Activated naive CD4-positive, alpha-beta T cell treated with anti-CD3 and anti-CD28 coated beads, Interleukin-2, amount 10 ng/mL, durations not matched to agents 7 days and 5 days (primary cell): ENCODE results near the gene SLC4A5.
"Not testable (repeated sequence)": the region's sequence is repeated elsewhere in the genome, so short reads cannot be mapped to it uniquely, and the experiment has no call there.

ENCODE experiments used
- CTCF ChIA-PET: fragments of 350-600 bp; sonication (Branson Sonifier 250); formaldehyde crosslinking; loops from one replicate; lab custom pipeline; 2021; ENCODE audit warnings: antibody characterized with exemption; lab: Charles Lee
- DNase-seq: peaks from one replicate; pipeline ENCODE4 v3.0.0-alpha.2; 2020
- H3K27ac Mint-ChIP-seq: one replicate; pipeline ENCODE4 v1.8.0; 2021; ENCODE audit warnings: mild to moderate bottlenecking, moderate library complexity, mixed read lengths
- H3K27me3 Mint-ChIP-seq: one replicate; pipeline ENCODE4 v1.8.0; 2021; ENCODE audit warnings: mild to moderate bottlenecking, mixed read lengths
- H3K36me3 Mint-ChIP-seq: one replicate; pipeline ENCODE4 v1.8.0; 2021; ENCODE audit warnings: mixed read lengths
- H3K4me1 Mint-ChIP-seq: one replicate; pipeline ENCODE4 v1.8.0; 2021; ENCODE audit warnings: mixed read lengths
- H3K4me3 Mint-ChIP-seq: one replicate; pipeline ENCODE4 v1.8.0; 2021; ENCODE audit warnings: mild to moderate bottlenecking, moderate library complexity, mixed read lengths
- H3K9me3 Mint-ChIP-seq: one replicate; pipeline ENCODE4 v1.8.0; 2021; ENCODE audit warnings: mixed read lengths

SLC4A5 gene

GRCh38 chr2:74221604-74222299 lies 121.5 kb downstream of the SLC4A5 start:
- no peak overlapping the region for H3K27ac Mint-ChIP-seq
- DNase-seq = no peak
- no peaks in the 10 kb centered on the region for H3K27me3 Mint-ChIP-seq

GRCh38 chr2:74221091-74221490 lies 122.1 kb downstream of the SLC4A5 start:
- H3K27ac Mint-ChIP-seq = no peak overlapping the region
- DNase-seq = no peak
- H3K36me3 Mint-ChIP-seq = peaks cover 23% of the 10 kb centered on the region
- no peaks in the 10 kb centered on the region for H3K27me3 Mint-ChIP-seq
- H3K4me1 Mint-ChIP-seq = peaks cover 3% of the 10 kb centered on the region
- no peaks in the 10 kb centered on the region for H3K9me3 Mint-ChIP-seq
- CTCF ChIA-PET = no interaction called here
- no peak overlapping the region for H3K4me3 Mint-ChIP-seq

More at GRCh38 chr2:74221604-74222299, 121.5 kb downstream of the SLC4A5 start:
- Mint-ChIP-seq H3K4me3 (no peak overlapping the region), H3K36me3 (peaks cover 20% of the 10 kb centered on the region), H3K9me3 (no peaks in the 10 kb centered on the region), H3K4me1 (peaks cover 3% of the 10 kb centered on the region)
- CTCF ChIA-PET = no interaction called here

- Mint-ChIP-seq H3K4me3 (no peak overlapping the region), H3K27ac (no peak overlapping the region), H3K9me3 (no peaks in the 10 kb centered on the region), H3K27me3 (no peaks in the 10 kb centered on the region), H3K4me1 (peaks cover 3% of the 10 kb centered on the region), H3K36me3 (peaks cover 26% of the 10 kb centered on the region)
- CTCF ChIA-PET = no interaction called here
- DNase-seq = no peak
These were observed 123.2 kb downstream of the SLC4A5 start for GRCh38 chr2:74219846-74220486.

- H3K4me1 Mint-ChIP-seq = no peaks in the 10 kb centered on the region
- no peaks in the 10 kb centered on the region for H3K9me3 Mint-ChIP-seq
- no peak overlapping the region for H3K4me3 Mint-ChIP-seq
- no peaks in the 10 kb centered on the region for H3K27me3 Mint-ChIP-seq
- CTCF ChIA-PET = interaction anchor here (0.8 kb wide), 1 partner anchor 33 kb away, joined by 3 read pairs; no protein-coding TSS in a partner anchor
- H3K36me3 Mint-ChIP-seq = peaks cover 38% of the 10 kb centered on the region
- no peak overlapping the region for H3K27ac Mint-ChIP-seq
- no peak for DNase-seq
These were observed 126.6 kb downstream of the SLC4A5 start for GRCh38 chr2:74216642-74217041.

GRCh38 chr2:74215771-74216170 lies 127.4 kb downstream of the SLC4A5 start:
- H3K4me3 Mint-ChIP-seq, DNase-seq, H3K9me3 Mint-ChIP-seq, H3K4me1 Mint-ChIP-seq, H3K27ac Mint-ChIP-seq, H3K27me3 Mint-ChIP-seq: not testable (repeated sequence)
- H3K36me3 Mint-ChIP-seq = peaks cover 41% of the 10 kb centered on the region
- CTCF ChIA-PET = interaction anchor here (0.8 kb wide), 1 partner anchor 34 kb away, joined by 3 read pairs; no protein-coding TSS in a partner anchor

GRCh38 chr2:74212702-74213410 lies 130.4 kb downstream of the SLC4A5 start:
- no peak overlapping the region for H3K4me3 Mint-ChIP-seq
- peaks cover 57% of the 10 kb centered on the region for H3K36me3 Mint-ChIP-seq
- H3K4me1 Mint-ChIP-seq = peaks cover 13% of the 10 kb centered on the region
- CTCF ChIA-PET = no interaction called here
- H3K9me3 Mint-ChIP-seq = no peaks in the 10 kb centered on the region
- DNase-seq = no peak
- H3K27ac Mint-ChIP-seq = no peak overlapping the region
- no peaks in the 10 kb centered on the region for H3K27me3 Mint-ChIP-seq

GRCh38 chr2:74206180-74206688 lies 137.0 kb downstream of the SLC4A5 start:
- Mint-ChIP-seq H3K36me3 (peaks cover 74% of the 10 kb centered on the region), H3K4me1 (peaks cover 72% of the 10 kb centered on the region), H3K27ac (peak overlapping the region; percentile 98), H3K4me3 (peak overlapping the region; percentile 56), H3K9me3 (no peaks in the 10 kb centered on the region), H3K27me3 (no peaks in the 10 kb centered on the region)
- DNase-seq = peak; percentile 65
- CTCF ChIA-PET = interaction anchor here (1.0 to 1.9 kb wide), 3 partner anchors 27 to 55 kb away, joined by 3 to 13 read pairs (median 3); partner anchors contain the start of gene MOB1A

GRCh38 chr2:74205596-74205995 lies 137.6 kb downstream of the SLC4A5 start:
- peak; percentile 50 for DNase-seq

GRCh38 chr2:74205113-74205512 lies 138.1 kb downstream of the SLC4A5 start:
- DNase-seq = no peak
- H3K9me3 Mint-ChIP-seq = no peaks in the 10 kb centered on the region
- peaks cover 71% of the 10 kb centered on the region for H3K36me3 Mint-ChIP-seq
- peak overlapping the region; percentile 98 for H3K27ac Mint-ChIP-seq
- no peaks in the 10 kb centered on the region for H3K27me3 Mint-ChIP-seq
- H3K4me1 Mint-ChIP-seq = peaks cover 83% of the 10 kb centered on the region
- peak overlapping the region; percentile 56 for H3K4me3 Mint-ChIP-seq
- CTCF ChIA-PET = interaction anchor here (1.0 to 1.9 kb wide), 4 partner anchors 26 to 85 kb away, joined by 3 to 13 read pairs (median 3); partner anchors contain the start of gene MOB1A

More at GRCh38 chr2:74205596-74205995, 137.6 kb downstream of the SLC4A5 start:
- Mint-ChIP-seq H3K36me3 (peaks cover 73% of the 10 kb centered on the region), H3K9me3 (no peaks in the 10 kb centered on the region), H3K27me3 (no peaks in the 10 kb centered on the region), H3K4me1 (peaks cover 78% of the 10 kb centered on the region), H3K4me3 (peak overlapping the region; percentile 56), H3K27ac (peak overlapping the region; percentile 98)
- CTCF ChIA-PET = interaction anchor here (1.0 to 1.9 kb wide), 3 partner anchors 27 to 54 kb away, joined by 3 to 13 read pairs (median 3); partner anchors contain the start of gene MOB1A

GRCh38 chr2:74204436-74204835 lies 138.8 kb downstream of the SLC4A5 start:
- Mint-ChIP-seq H3K27me3 (no peaks in the 10 kb centered on the region), H3K9me3 (no peaks in the 10 kb centered on the region), H3K27ac (peak overlapping the region; percentile 98), H3K4me1 (peaks cover 84% of the 10 kb centered on the region), H3K36me3 (peaks cover 69% of the 10 kb centered on the region), H3K4me3 (no peak overlapping the region)
- CTCF ChIA-PET = interaction anchor here (1.0 to 1.9 kb wide), 3 partner anchors 10 to 84 kb away, joined by 3 to 13 read pairs (median 3); partner anchors contain the start of gene MOB1A
- no peak for DNase-seq

- H3K9me3 Mint-ChIP-seq = no peaks in the 10 kb centered on the region
- peak overlapping the region; percentile 39 for H3K4me3 Mint-ChIP-seq
- peaks cover 6% of the 10 kb centered on the region for H3K27me3 Mint-ChIP-seq
- H3K4me1 Mint-ChIP-seq = peaks cover 84% of the 10 kb centered on the region
- CTCF ChIA-PET = no interaction called here
- peaks cover 50% of the 10 kb centered on the region for H3K36me3 Mint-ChIP-seq
- DNase-seq = no peak
- H3K27ac Mint-ChIP-seq = peak overlapping the region; percentile 78
These were observed 141.6 kb downstream of the SLC4A5 start for GRCh38 chr2:74201596-74201995.

- DNase-seq = no peak
- peaks cover 80% of the 10 kb centered on the region for H3K4me1 Mint-ChIP-seq
- H3K27me3 Mint-ChIP-seq = peaks cover 6% of the 10 kb centered on the region
- H3K9me3 Mint-ChIP-seq = no peaks in the 10 kb centered on the region
- peaks cover 46% of the 10 kb centered on the region for H3K36me3 Mint-ChIP-seq
- H3K27ac Mint-ChIP-seq = peak overlapping the region; percentile 63
- CTCF ChIA-PET = no interaction called here
- peak overlapping the region; percentile 94 for H3K4me3 Mint-ChIP-seq
These were observed 142.0 kb downstream of the SLC4A5 start for GRCh38 chr2:74201196-74201595.

GRCh38 chr2:74199871-74200305 lies 143.3 kb downstream of the SLC4A5 start:
- H3K36me3 Mint-ChIP-seq = peaks cover 37% of the 10 kb centered on the region
- CTCF ChIA-PET = interaction anchor here (1.5 to 4.2 kb wide), 3 partner anchors 16 to 21 kb away, joined by 6 to 32 read pairs (median 7); partner anchors contain the start of gene MOB1A
- H3K4me1 Mint-ChIP-seq = peaks cover 67% of the 10 kb centered on the region
- no peak for DNase-seq
- peak overlapping the region; percentile 99 for H3K27ac Mint-ChIP-seq
- peak overlapping the region; percentile 94 for H3K4me3 Mint-ChIP-seq
- H3K27me3 Mint-ChIP-seq = peaks cover 6% of the 10 kb centered on the region
- no peaks in the 10 kb centered on the region for H3K9me3 Mint-ChIP-seq
